Spinal cord (tissue), 10 donors: Measurements from ENCODE around the gene MLF2. TPM values are rescaled to one million over a fixed set of nuclear protein-coding genes. Genes with fewer than 3 reads are reported as not detected.
A peak's percentile ranks its signal among the peaks of the same experiment; 100 is the strongest.

Source experiments
- DNase-seq, 6 donors: peaks; one replicate each; pipeline versions ENCODE4 v3.0.0 to v3.0.0-alpha.2; 2013 to 2015; ENCODE audit warnings: low spot score in 6 of 6, low read depth in 4 of 6
- H3K27ac ChIP-seq: one replicate; pipeline ENCODE4 v1.5.1; 2013; ENCODE audit warnings: low read depth, low read length, control low read depth
- H3K27me3 ChIP-seq: one replicate; pipeline ENCODE4 v1.6.1; 2013; ENCODE audit warnings: low read length; ENCODE audit not compliant: control insufficient read depth, insufficient read depth
- H3K36me3 ChIP-seq: one replicate; pipeline ENCODE4 v1.6.1; 2013; ENCODE audit warnings: low read length; ENCODE audit not compliant: control insufficient read depth, insufficient read depth
- H3K4me1 ChIP-seq: one replicate; pipeline ENCODE4 v1.6.1; 2013; ENCODE audit warnings: low read length; ENCODE audit not compliant: control insufficient read depth, insufficient read depth
- H3K4me3 ChIP-seq: one replicate; pipeline ENCODE4 v1.5.1; 2013; ENCODE audit warnings: low read depth, low read length, control low read depth
- H3K9me3 ChIP-seq: one replicate; pipeline ENCODE4 v1.6.1; 2013; ENCODE audit warnings: low read length; ENCODE audit not compliant: control insufficient read depth, insufficient read depth
- WGBS: methylation state at CpG from one replicate; pipeline ENCODE4 v1.1.5; 2013; ENCODE audit warnings: missing lambda C conversion rate; ENCODE audit not compliant: insufficient coverage; 5-methylcytosine and 5-hydroxymethylcytosine counted together
- polyA plus RNA-seq, 2 donors: library from polyadenylated mRNA; unstranded; fragments of 120-200 nt; gene quantifications; one replicate each; pipeline ENCODE4 v1.2.1, GENCODE V29; 2013; ENCODE audit not compliant: insufficient read length in 2 of 2
- small RNA-seq: library from RNA; depleted of rRNA; stranded (forward); fragments of <200 nt; gene quantifications from one replicate; pipeline ENCODE3, GENCODE V24; 2014; ENCODE audit warnings: low replicate concordance
- total RNA-seq, 2 donors: library from RNA; depleted of rRNA in 1 of 2; stranded (reverse); fragments of 120-200 nt in 1 of 2; fragments of >200 nt in 1 of 2; gene quantifications; one replicate each; pipeline versions ENCODE4 v1.2.3 to v1.2.4, GENCODE V29; 2013 to 2014
- donor health status: healthy.

Gene MLF2
- total and polyA plus RNA-seq, 4 donors: 91.4 to 319 (median 228) TPM

DNA sequence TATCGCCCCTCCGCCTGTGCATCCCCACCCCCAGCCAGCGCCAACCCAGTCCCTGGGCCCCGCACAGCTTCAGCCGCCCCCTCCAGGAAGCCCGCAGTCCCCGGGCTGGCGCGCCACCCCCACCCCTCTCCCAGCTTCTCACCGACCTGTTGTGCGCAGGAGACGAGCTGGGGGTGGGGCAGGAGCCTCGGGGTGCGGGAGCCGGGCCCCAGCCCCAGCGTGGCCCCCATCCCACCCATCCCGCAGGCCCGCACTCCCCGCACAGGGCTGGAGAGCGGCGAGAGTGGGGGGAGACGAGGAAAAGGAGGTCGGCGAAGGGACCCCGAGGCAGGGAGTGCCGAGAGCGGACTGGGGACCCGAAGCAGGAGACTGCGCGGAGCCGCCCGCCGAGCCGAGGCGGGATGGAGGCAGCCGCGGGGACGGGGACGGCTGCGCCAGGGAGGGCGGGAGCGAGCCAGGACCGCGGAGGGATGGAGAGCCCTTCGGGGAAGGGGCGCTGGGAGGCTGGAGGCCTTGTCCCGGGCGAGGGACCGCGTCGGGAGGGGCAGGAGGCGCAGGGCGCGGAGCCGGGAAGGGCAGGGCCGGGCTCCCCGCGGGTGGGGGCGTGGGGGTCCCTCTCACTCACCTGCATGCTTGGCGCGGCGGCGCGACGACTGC lies 52.8 kb downstream of the MLF2 start:
- H3K4me1 ChIP-seq: peaks cover 21% of the 10 kb centered on the region
- H3K27ac ChIP-seq: peak overlapping the region; percentile 25
- peak in 2 of 6 donors; percentile 63 to 67 for DNase-seq
- H3K9me3 ChIP-seq: no peaks in the 10 kb centered on the region
- H3K4me3 ChIP-seq: peak overlapping the region; percentile 38
- H3K36me3 ChIP-seq: peaks cover 27% of the 10 kb centered on the region
- under 1% methylated on average over 54 of the region's 65 CpGs for WGBS
- H3K27me3 ChIP-seq: peaks cover 20% of the 10 kb centered on the region

DNA sequence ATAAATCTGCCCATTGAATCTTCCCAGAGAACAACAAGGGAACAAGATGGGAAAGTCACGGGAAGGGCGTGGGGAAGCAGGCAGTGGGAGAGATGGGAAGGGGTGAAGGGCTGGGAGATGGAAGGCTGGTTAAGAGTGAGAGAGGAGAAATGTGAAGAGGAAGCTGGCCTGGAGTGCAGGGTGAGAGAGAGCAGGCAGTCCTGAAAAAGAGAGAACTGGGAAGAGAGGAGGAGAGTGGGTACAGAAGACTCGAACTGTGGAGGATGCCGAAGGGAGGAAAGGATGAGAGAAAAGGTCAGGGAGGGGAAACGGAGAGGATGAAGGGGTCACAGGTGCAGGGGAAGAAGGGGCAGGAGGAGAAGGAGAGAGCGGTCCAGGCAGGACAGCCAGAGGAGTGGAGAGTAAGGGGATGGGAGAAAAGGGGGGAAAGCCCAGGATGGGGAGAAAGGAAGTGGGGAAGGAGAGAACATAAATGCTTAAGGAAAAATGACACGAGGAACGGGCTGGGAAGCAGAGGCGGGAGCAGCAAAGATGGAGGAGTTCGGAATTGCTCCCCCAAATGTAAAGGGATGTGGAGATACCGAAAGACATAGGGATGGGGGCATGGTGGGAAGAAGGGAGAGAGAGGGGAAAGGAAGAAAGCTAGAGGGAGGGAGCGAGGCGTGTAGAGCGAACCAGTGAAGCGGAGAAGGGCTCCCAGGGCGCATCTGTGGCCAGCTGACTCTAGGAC lies 53.5 kb downstream of the MLF2 start:
- no peak overlapping the region for H3K27ac ChIP-seq
- WGBS: 12% methylated on average over 11 of the region's 16 CpGs
- H3K27me3 ChIP-seq: peaks cover 20% of the 10 kb centered on the region
- no peak for DNase-seq
- peaks cover 21% of the 10 kb centered on the region for H3K4me1 ChIP-seq
- peak overlapping the region; percentile 38 for H3K4me3 ChIP-seq
- H3K9me3 ChIP-seq: no peaks in the 10 kb centered on the region
- peaks cover 34% of the 10 kb centered on the region for H3K36me3 ChIP-seq

DNA sequence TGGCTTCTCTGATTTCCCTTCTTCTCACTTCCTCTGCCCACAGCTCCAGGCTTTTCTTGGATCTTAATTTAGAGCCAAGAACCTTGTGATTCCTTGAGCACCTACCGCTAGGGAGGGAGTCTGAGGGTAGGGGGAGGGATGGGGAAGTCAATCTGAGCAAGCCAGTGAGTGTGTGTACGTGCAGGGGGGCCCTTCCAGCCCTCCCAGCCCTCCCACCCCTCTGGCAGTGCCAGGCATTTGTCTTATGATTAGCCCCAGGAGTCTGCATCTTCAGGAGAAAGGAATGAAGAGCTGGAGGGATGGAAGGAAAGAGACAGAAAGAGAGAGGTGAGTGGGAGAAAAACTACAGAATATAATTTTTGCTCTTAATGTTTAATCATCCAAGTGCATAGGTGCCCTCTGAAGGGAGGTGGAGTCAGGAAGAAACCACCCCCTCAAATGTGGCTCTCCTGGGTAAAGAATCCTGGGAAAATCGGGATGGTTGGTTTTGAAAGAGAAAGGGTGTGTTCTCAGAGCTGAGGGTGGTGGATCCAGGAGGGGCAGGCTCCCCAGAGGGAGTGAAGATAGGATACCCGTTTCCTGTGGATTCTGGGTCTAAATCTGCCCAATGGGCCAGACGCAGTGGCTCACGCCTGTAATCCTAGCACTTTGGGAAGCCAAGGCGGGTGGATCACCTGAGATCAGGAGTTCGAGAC lies 54.4 kb downstream of the MLF2 start:
- 77% methylated on average over 6 of the region's 8 CpGs for WGBS
- Histone ChIP-seq H3K27me3 (peaks cover 17% of the 10 kb centered on the region), H3K36me3 (peaks cover 42% of the 10 kb centered on the region), H3K4me1 (peaks cover 21% of the 10 kb centered on the region), H3K27ac (no peak overlapping the region), H3K4me3 (no peak overlapping the region), H3K9me3 (no peaks in the 10 kb centered on the region)
- no peak for DNase-seq

Small RNAs within 50 kb of the gene (small RNA-seq; reads per million reads assigned to genes)
- not detected for gene RNU6-781P

Other genes starting within 250 kb of the MLF2 start
- 1,000 to 10,000 TPM; 1,774 to 2,778 TPM for gene GAPDH, start 218.6 kb downstream of the MLF2 start, total RNA-seq
- 1,000 to 10,000 TPM; 3,263 to 3,295 TPM for gene GAPDH, start 218.6 kb downstream of the MLF2 start, polyA plus RNA-seq
- gene IFFO1, start 197.1 kb downstream of the MLF2 start, total RNA-seq: 10 to 100 TPM in 1 of 2 donors, 1 to 10 TPM in 1; 8.4 to 15.8 TPM
- 10 to 100 TPM; 26.4 to 35.6 TPM for gene IFFO1, start 197.1 kb downstream of the MLF2 start, polyA plus RNA-seq
- 10 to 100 TPM in 1 of 2 donors, 1 to 10 TPM in 1; 8.0 to 22.2 TPM for gene NOP2, start 184.8 kb downstream of the MLF2 start, total RNA-seq
- 10 to 100 TPM; 24.5 to 33.7 TPM for gene NOP2, start 184.8 kb downstream of the MLF2 start, polyA plus RNA-seq
- 100 to 1,000 TPM; 179 to 185 TPM for gene CHD4, start 145.8 kb downstream of the MLF2 start, total RNA-seq
- gene CHD4, start 145.8 kb downstream of the MLF2 start, polyA plus RNA-seq: 100 to 1,000 TPM; 177 to 185 TPM
- gene LPAR5, start 117.2 kb downstream of the MLF2 start, total RNA-seq: 1 to 10 TPM; 2.5 to 3.5 TPM
- 1 to 10 TPM; 6.0 to 9.1 TPM for gene LPAR5, start 117.2 kb downstream of the MLF2 start, polyA plus RNA-seq
- gene ACRBP, start 105.7 kb downstream of the MLF2 start, total RNA-seq: 1 to 10 TPM in 1 of 2 donors, under 1 TPM in 1; 0.69 to 3.9 TPM
- 1 to 10 TPM; 1.9 to 3.6 TPM for gene ACRBP, start 105.7 kb downstream of the MLF2 start, polyA plus RNA-seq
- gene ING4, start 90.0 kb downstream of the MLF2 start, total RNA-seq: 10 to 100 TPM; 87.5 to 90.5 TPM
- gene ING4, start 90.0 kb downstream of the MLF2 start, polyA plus RNA-seq: 100 to 1,000 TPM in 1 of 2 donors, 10 to 100 TPM in 1; 94.6 to 104 TPM
- gene ZNF384, start 63.8 kb downstream of the MLF2 start, total RNA-seq: 10 to 100 TPM; 14.9 to 33.8 TPM
- gene ZNF384, start 63.8 kb downstream of the MLF2 start, polyA plus RNA-seq: 10 to 100 TPM; 66.6 to 80.2 TPM
- 1 to 10 TPM; 2.0 to 3.8 TPM for gene PIANP, start 52.3 kb downstream of the MLF2 start, total RNA-seq
- 10 to 100 TPM; 81.7 to 86.8 TPM for gene PIANP, start 52.3 kb downstream of the MLF2 start, polyA plus RNA-seq
- gene COPS7A, start 29.1 kb downstream of the MLF2 start, total RNA-seq: 10 to 100 TPM; 43.4 to 80.4 TPM
- 10 to 100 TPM; 83.5 to 98.0 TPM for gene COPS7A, start 29.1 kb downstream of the MLF2 start, polyA plus RNA-seq
- gene PTMS, start 13.2 kb upstream of the MLF2 start, total RNA-seq: 100 to 1,000 TPM in 1 of 2 donors, 10 to 100 TPM in 1; 50.7 to 191 TPM
- gene PTMS, start 13.2 kb upstream of the MLF2 start, polyA plus RNA-seq: 100 to 1,000 TPM; 916 to 927 TPM
- gene LAG3, start 19.4 kb upstream of the MLF2 start, total RNA-seq: under 1 TPM in 1 of 2 donors, not detected in 1; 0.33 TPM
- gene LAG3, start 19.4 kb upstream of the MLF2 start, polyA plus RNA-seq: 1 to 10 TPM in 1 of 2 donors, under 1 TPM in 1; 0.93 to 1.6 TPM
- 10 to 100 TPM; 11.3 to 15.4 TPM for gene CD4, start 36.4 kb upstream of the MLF2 start, total RNA-seq
- 10 to 100 TPM; 13.0 to 16.6 TPM for gene CD4, start 36.4 kb upstream of the MLF2 start, polyA plus RNA-seq
- gene GPR162, start 68.7 kb upstream of the MLF2 start, total RNA-seq: 10 to 100 TPM; 43.4 to 54.2 TPM
- 100 to 1,000 TPM; 113 to 128 TPM for gene GPR162, start 68.7 kb upstream of the MLF2 start, polyA plus RNA-seq
- gene P3H3, start 75.3 kb upstream of the MLF2 start, total RNA-seq: 10 to 100 TPM; 25.7 to 28.7 TPM
- gene P3H3, start 75.3 kb upstream of the MLF2 start, polyA plus RNA-seq: 10 to 100 TPM; 22.7 to 42.3 TPM
- gene GNB3, start 87.8 kb upstream of the MLF2 start, total RNA-seq: 1 to 10 TPM; 2.5 to 5.1 TPM
- gene GNB3, start 87.8 kb upstream of the MLF2 start, polyA plus RNA-seq: 10 to 100 TPM; 12.0 to 27.0 TPM
- 10 to 100 TPM in 1 of 2 donors, 1 to 10 TPM in 1; 4.8 to 17.2 TPM for gene CDCA3, start 98.1 kb upstream of the MLF2 start, total RNA-seq
- gene CDCA3, start 98.1 kb upstream of the MLF2 start, polyA plus RNA-seq: 10 to 100 TPM; 17.7 to 22.5 TPM
- 10 to 100 TPM; 78.6 to 80.1 TPM for gene USP5, start 99.0 kb upstream of the MLF2 start, total RNA-seq
- gene USP5, start 99.0 kb upstream of the MLF2 start, polyA plus RNA-seq: 100 to 1,000 TPM in 1 of 2 donors, 10 to 100 TPM in 1; 99.0 to 101 TPM
- gene TPI1, start 114.4 kb upstream of the MLF2 start, total RNA-seq: 100 to 1,000 TPM; 413 to 837 TPM
- gene TPI1, start 114.4 kb upstream of the MLF2 start, polyA plus RNA-seq: 100 to 1,000 TPM; 519 to 535 TPM
- gene SPSB2, start 120.2 kb upstream of the MLF2 start, total RNA-seq: 1 to 10 TPM; 3.5 to 5.4 TPM
- gene SPSB2, start 120.2 kb upstream of the MLF2 start, polyA plus RNA-seq: 1 to 10 TPM; 5.7 to 10.0 TPM
- 10 to 100 TPM; 13.5 to 25.5 TPM for gene LRRC23, start 151.7 kb upstream of the MLF2 start, total RNA-seq
- 10 to 100 TPM; 25.1 to 25.3 TPM for gene LRRC23, start 151.7 kb upstream of the MLF2 start, polyA plus RNA-seq
- 100 to 1,000 TPM; 118 to 307 TPM for gene ENO2, start 161.4 kb upstream of the MLF2 start, total RNA-seq
- 100 to 1,000 TPM; 615 to 640 TPM for gene ENO2, start 161.4 kb upstream of the MLF2 start, polyA plus RNA-seq
- gene ATN1, start 174.8 kb upstream of the MLF2 start, total RNA-seq: 10 to 100 TPM; 23.1 to 24.9 TPM
- gene ATN1, start 174.8 kb upstream of the MLF2 start, polyA plus RNA-seq: 100 to 1,000 TPM; 208 to 228 TPM
- not detected for gene RNU7-1, start 190.7 kb upstream of the MLF2 start, total RNA-seq
- 10 to 100 TPM; 16.2 to 21.9 TPM for gene RNU7-1, start 190.7 kb upstream of the MLF2 start, polyA plus RNA-seq
- 100 to 1,000 TPM; 108 to 376 TPM for gene C12orf57, start 190.9 kb upstream of the MLF2 start, total RNA-seq
- gene C12orf57, start 190.9 kb upstream of the MLF2 start, polyA plus RNA-seq: 100 to 1,000 TPM; 220 to 243 TPM
- 1 to 10 TPM; 8.4 to 9.3 TPM for gene PTPN6, start 198.2 kb upstream of the MLF2 start, total RNA-seq
- 1 to 10 TPM; 5.7 to 7.9 TPM for gene PTPN6, start 198.2 kb upstream of the MLF2 start, polyA plus RNA-seq
- gene PHB2, start 217.5 kb upstream of the MLF2 start, total RNA-seq: 100 to 1,000 TPM in 1 of 2 donors, 10 to 100 TPM in 1; 88.4 to 226 TPM
- 100 to 1,000 TPM; 174 to 185 TPM for gene PHB2, start 217.5 kb upstream of the MLF2 start, polyA plus RNA-seq
- gene EMG1, start 217.8 kb upstream of the MLF2 start, total RNA-seq: 10 to 100 TPM; 18.9 to 43.1 TPM
- 10 to 100 TPM; 30.1 to 33.3 TPM for gene EMG1, start 217.8 kb upstream of the MLF2 start, polyA plus RNA-seq